ENCODE data around the gene SALL1.

Gene SALL1

GRCh38 chr16:51139568-51139967 is 11.5 kb downstream of the SALL1 start:
- no peak for DNase-seq

- no peak for DNase-seq
These were observed 12.9 kb downstream of the SALL1 start for GRCh38 chr16:51138178-51138577.

- no peak for DNase-seq
These were observed 14.0 kb downstream of the SALL1 start for GRCh38 chr16:51137097-51137496.

- DNase-seq: no peak
These were observed 16.2 kb downstream of the SALL1 start for GRCh38 chr16:51134876-51135275.

GRCh38 chr16:51134269-51134812 is 16.7 kb downstream of the SALL1 start:
- DNase-seq: no peak

- no peak for DNase-seq
These were observed 17.4 kb downstream of the SALL1 start for GRCh38 chr16:51133688-51134087.

- no peak for DNase-seq
These were observed 17.9 kb downstream of the SALL1 start for GRCh38 chr16:51133183-51133582.

- DNase-seq: no peak
These were observed 18.5 kb downstream of the SALL1 start for GRCh38 chr16:51132490-51133115.

- no peak for DNase-seq
These were observed 19.5 kb downstream of the SALL1 start for GRCh38 chr16:51131619-51132018.

GRCh38 chr16:51129105-51129504 is 22.0 kb downstream of the SALL1 start:
- DNase-seq: no peak

GRCh38 chr16:51125992-51126391 is 25.1 kb downstream of the SALL1 start:
- no peak for DNase-seq

GRCh38 chr16:51124896-51125295 is 26.2 kb downstream of the SALL1 start:
- no peak for DNase-seq

GRCh38 chr16:51121850-51122249 is 29.2 kb downstream of the SALL1 start:
- DNase-seq: no peak

GRCh38 chr16:51120730-51121347 is 30.2 kb downstream of the SALL1 start:
- DNase-seq: no peak

GRCh38 chr16:51119973-51120729 is 30.9 kb downstream of the SALL1 start:
- no peak for DNase-seq

GRCh38 chr16:51119556-51119955 is 31.5 kb downstream of the SALL1 start:
- DNase-seq: no peak

GRCh38 chr16:51116353-51116752 is 34.7 kb downstream of the SALL1 start:
- DNase-seq: no peak

GRCh38 chr16:51114382-51114781 is 36.7 kb downstream of the SALL1 start:
- no peak for DNase-seq

GRCh38 chr16:51113236-51114125 is 37.6 kb downstream of the SALL1 start:
- DNase-seq: no peak

GRCh38 chr16:51112323-51112722 is 38.7 kb downstream of the SALL1 start:
- no peak for DNase-seq

- DNase-seq: no peak
These were observed 39.3 kb downstream of the SALL1 start for GRCh38 chr16:51111759-51112158.

- no peak for DNase-seq
These were observed 40.3 kb downstream of the SALL1 start for GRCh38 chr16:51110700-51111157.

- DNase-seq: no peak
These were observed 41.9 kb downstream of the SALL1 start for GRCh38 chr16:51109173-51109572.

All from NCI-H1048 (cell line).